Superior temporal gyrus (tissue), 1 donor: ENCODE measurements around the gene FOXRED2.
"Not testable (repeated sequence)": the region's sequence is repeated elsewhere in the genome, so short reads cannot be mapped to it uniquely, and the experiment has no call there.

Experiments used
- DNase-seq: peaks from one replicate; pipeline ENCODE4 v3.0.0-alpha.2; 2016; ENCODE audit errors: extremely low spot score

Gene FOXRED2

GRCh38 chr22:36450923-36451322 is 55.9 kb downstream of the FOXRED2 start:
- DNase-seq = not testable (repeated sequence)

DNA sequence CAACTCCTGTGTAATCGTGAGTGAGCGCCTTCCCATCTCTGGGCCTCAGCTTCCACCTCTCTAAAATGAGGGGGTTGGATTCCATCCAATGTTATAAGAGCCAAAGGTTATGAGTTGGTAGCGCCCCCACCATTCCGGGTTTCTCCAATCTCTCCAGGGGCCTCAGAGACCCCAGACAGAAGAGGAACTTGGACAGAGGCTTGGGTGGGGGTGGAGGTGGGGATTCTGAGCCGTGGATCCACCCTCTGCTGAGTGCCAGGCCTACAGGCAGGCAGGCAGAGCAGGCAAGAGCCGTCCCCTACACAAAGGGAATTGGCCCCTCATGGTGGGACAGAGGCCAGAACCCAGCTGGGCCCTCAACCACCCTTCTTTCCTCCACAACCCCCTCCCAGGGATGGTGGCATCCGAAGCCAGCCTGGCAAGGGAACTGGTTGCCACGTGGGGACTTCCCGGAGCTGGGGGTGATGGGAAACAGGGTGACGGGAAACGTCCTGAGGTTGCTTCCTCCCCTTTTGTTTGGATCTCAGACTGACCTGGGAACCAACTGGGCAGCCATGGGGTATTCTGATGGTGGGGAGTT is 57.2 kb downstream of the FOXRED2 start:
- DNase-seq = no peak

GRCh38 chr22:36447632-36448031 is 59.2 kb downstream of the FOXRED2 start:
- no peak for DNase-seq

- no peak for DNase-seq
Observed at GRCh38 chr22:36445158-36445668, 61.6 kb downstream of the FOXRED2 start.

- no peak for DNase-seq
Observed at GRCh38 chr22:36443198-36443770, 63.6 kb downstream of the FOXRED2 start.

- DNase-seq = no peak
Observed at GRCh38 chr22:36442506-36443197, 64.2 kb downstream of the FOXRED2 start.

DNA sequence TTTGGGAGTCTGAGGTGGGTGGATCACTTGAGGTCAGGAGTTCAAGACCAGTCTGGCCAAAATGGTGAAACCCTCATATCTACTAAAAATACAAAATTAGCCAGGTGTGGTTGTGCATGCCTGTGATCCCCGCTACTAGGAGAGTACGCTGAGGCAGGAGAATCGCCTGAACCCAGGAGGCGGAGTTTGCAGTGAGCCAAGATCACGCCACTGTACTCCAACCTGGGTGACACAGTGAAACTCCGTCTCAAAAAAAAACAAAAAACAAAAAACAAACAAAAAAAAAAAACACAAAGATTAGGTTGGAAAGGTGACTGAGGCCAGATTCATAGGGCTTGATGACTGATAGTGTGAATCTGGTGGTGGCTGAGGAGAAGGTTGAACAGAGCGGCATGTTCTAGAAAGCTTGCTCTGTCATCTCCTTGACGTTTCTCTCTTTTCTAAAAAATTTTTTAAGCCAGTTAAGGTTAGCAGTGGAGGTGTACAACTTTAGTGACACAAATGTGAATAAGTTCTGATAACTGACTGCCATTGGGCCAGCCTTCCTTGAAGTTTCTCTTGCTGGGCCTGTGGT is 66.3 kb downstream of the FOXRED2 start:
- no peak for DNase-seq

- no peak for DNase-seq
Observed at GRCh38 chr22:36439481-36440271, 67.2 kb downstream of the FOXRED2 start.
